Stomach (tissue), 4 donors: Measurements from ENCODE around the gene SCFD2.

Source experiments
- EP300 ChIP-seq: sonication (generic); formaldehyde crosslinking; IDR thresholded peaks from one replicate; pipeline ENCODE4 v1.6.1; 2017; ENCODE audit warnings: antibody characterized with exemption
- TF ChIP-seq, protein P1 (sequence below), 7 experiments: fragments of 450-650 bp in 4 of 7; fragments of 200-600 bp in 3 of 7; sonication (generic) in 3 of 7; IDR thresholded peaks; one replicate each; pipeline ENCODE4 v1.5.1; 2016 to 2019; ENCODE audit warnings: antibody characterized with exemption in 7 of 7, control low read depth in 2 of 7, mild to moderate bottlenecking in 1 of 7

DNA sequence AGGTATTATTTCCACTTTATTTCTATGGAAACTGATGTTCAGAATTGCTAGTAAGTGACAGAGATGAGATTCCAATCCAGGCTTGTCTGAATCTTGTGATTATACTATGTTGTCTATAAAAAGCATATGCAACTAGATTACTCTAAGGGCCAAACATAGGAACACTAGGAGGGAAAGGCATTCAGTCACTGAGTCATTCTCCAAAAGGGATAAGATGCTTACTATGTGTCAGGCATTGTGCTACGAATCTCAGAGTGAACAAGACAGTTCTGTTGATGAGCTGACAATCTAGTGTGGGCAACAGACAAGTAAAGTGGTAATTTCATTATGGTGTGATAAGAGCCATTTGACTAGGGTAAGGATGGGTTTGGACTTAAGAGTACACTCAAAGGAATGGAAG is 426.5 kb downstream of the SCFD2 start:
- TF ChIP-seq EP300, result no peak
- TF ChIP-seq, protein P1, sequence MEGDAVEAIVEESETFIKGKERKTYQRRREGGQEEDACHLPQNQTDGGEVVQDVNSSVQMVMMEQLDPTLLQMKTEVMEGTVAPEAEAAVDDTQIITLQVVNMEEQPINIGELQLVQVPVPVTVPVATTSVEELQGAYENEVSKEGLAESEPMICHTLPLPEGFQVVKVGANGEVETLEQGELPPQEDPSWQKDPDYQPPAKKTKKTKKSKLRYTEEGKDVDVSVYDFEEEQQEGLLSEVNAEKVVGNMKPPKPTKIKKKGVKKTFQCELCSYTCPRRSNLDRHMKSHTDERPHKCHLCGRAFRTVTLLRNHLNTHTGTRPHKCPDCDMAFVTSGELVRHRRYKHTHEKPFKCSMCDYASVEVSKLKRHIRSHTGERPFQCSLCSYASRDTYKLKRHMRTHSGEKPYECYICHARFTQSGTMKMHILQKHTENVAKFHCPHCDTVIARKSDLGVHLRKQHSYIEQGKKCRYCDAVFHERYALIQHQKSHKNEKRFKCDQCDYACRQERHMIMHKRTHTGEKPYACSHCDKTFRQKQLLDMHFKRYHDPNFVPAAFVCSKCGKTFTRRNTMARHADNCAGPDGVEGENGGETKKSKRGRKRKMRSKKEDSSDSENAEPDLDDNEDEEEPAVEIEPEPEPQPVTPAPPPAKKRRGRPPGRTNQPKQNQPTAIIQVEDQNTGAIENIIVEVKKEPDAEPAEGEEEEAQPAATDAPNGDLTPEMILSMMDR (IDR thresholded peaks at IDR 0.05), result no peak
